Measurements from ENCODE around the gene MYCBP2. TPM values are rescaled to one million over a fixed set of nuclear protein-coding genes. Genes with fewer than 3 reads are reported as not detected.

Gene MYCBP2, protein sequence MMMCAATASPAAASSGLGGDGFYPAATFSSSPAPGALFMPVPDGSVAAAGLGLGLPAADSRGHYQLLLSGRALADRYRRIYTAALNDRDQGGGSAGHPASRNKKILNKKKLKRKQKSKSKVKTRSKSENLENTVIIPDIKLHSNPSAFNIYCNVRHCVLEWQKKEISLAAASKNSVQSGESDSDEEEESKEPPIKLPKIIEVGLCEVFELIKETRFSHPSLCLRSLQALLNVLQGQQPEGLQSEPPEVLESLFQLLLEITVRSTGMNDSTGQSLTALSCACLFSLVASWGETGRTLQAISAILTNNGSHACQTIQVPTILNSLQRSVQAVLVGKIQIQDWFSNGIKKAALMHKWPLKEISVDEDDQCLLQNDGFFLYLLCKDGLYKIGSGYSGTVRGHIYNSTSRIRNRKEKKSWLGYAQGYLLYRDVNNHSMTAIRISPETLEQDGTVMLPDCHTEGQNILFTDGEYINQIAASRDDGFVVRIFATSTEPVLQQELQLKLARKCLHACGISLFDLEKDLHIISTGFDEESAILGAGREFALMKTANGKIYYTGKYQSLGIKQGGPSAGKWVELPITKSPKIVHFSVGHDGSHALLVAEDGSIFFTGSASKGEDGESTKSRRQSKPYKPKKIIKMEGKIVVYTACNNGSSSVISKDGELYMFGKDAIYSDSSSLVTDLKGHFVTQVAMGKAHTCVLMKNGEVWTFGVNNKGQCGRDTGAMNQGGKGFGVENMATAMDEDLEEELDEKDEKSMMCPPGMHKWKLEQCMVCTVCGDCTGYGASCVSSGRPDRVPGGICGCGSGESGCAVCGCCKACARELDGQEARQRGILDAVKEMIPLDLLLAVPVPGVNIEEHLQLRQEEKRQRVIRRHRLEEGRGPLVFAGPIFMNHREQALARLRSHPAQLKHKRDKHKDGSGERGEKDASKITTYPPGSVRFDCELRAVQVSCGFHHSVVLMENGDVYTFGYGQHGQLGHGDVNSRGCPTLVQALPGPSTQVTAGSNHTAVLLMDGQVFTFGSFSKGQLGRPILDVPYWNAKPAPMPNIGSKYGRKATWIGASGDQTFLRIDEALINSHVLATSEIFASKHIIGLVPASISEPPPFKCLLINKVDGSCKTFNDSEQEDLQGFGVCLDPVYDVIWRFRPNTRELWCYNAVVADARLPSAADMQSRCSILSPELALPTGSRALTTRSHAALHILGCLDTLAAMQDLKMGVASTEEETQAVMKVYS (N-terminal part only)
- 100 to 1,000 TPM in 1 of 4 donors, 10 to 100 TPM in 3; 42.4 to 262 (median 71.0) TPM for total RNA-seq

DNA sequence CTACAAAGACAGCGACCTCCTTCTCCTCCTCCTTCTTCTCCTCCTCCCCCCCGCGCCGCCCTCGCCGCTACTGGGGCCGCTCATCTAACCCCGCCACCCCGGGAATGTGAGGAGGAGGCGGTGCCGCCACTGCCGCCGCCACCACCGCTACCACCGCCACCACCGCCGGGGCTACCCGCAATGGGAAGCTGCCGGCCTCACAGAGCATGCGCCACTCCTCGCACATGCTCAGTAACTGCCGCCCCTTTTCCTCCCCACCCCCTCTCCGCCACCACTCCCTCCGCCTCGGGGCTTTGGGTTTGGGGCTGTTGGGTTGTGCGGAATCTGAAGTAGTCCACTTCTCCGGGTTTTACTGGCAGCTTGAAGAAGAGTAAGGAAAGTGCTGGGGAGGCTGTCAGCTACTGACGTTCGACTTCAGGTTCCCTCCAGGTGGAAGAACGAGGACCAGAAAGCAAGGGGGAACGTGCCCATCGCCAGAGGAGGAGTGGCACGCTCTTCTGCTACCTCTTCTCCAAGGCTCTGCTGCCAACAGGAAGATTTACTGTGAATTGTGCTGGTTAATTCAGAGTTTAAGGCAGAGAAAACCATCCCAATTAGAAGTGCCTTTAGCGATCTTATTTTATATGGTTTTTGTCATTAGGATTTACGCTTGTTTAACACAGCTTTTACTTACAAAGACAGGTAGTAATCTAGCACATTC, at the start of gene MYCBP2:
MYCBP2 (minus strand) TSS at position 190 of the 700 bp plus-strand sequence. CDS start 319 bp downstream, outside the sequence.
- Histone ChIP-seq H3K36me3 (no peaks in the 10 kb centered on the region), H3K9me3 (no peaks in the 10 kb centered on the region), H3K4me1 (peaks cover 0 to 37% (median 6%) of the 10 kb centered on the region in 4 donors), H3K4me3 (peak within 1 kb of the TSS; percentile 90 to 96 (median 95)), H3K27ac (peak within 1 kb of the TSS; percentile 89 to 97 (median 92)), H3K27me3 (no peaks in the 10 kb centered on the region)
- peak in 1 of 6 experiments; percentile 9 for TF ChIP-seq CTCF (IDR thresholded peaks at IDR 0.05)
- peak; percentile 75 to 89 for TF ChIP-seq POLR2A (IDR thresholded peaks at IDR 0.05)
- DNase-seq: peak; percentile 95 to 98 (median 96)

DNA sequence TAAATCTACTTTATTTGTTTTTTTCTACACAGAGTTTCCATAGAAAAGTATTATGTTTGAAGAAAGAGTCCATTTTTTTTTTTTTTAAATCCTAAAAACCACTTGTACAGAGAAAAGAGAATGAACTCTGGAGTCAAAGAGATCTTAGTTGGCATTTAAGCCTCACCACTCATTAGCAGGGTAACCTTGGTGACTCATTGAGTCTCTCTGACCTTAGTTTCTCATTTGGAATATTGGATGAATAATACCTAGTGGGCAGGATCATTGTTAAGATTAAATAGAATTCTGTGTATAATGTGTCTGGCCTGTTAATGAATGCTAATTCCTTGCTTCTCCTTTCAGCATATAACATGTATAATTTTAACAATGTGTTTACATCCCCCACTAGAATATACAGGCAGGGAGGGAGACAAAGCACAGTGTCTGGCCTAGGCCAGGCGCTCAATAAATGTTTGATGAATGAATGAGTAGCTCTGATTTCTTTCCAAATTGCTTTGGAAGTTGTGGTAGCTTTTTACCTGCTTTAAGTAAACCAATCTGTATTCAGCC, 48.7 kb upstream of the MYCBP2 start:
- Histone ChIP-seq H3K4me3 (no peak overlapping the region), H3K4me1 (no peaks in the 10 kb centered on the region), H3K27ac (no peak overlapping the region), H3K36me3 (no peaks in the 10 kb centered on the region), H3K27me3 (no peaks in the 10 kb centered on the region), H3K9me3 (no peaks in the 10 kb centered on the region)
- DNase-seq: no peak
- no peak for TF ChIP-seq CTCF (IDR thresholded peaks at IDR 0.05)
- no peak for TF ChIP-seq POLR2A (IDR thresholded peaks at IDR 0.05)

DNA sequence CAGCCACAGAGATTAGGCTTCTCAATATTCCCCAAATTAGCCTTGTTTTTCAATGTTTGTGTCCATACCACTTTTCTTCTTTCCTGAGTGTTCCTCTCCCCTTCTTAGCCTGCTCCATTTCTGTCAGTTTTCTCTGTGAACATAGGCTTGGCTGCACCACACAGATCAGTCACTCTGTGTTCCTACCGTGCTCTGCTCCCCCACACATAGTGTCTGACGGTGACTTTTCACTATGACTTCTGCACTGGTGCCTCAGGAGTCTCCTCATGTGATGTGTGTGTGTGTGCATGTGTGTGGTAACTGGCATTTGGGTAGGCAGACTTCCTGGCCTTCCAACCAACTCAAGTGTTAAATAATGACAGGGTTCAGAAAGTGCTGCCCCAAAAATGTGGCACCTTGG, 47.9 kb upstream of the MYCBP2 start:
- H3K27ac ChIP-seq: no peak overlapping the region
- no peaks in the 10 kb centered on the region for H3K4me1 ChIP-seq
- H3K27me3 ChIP-seq: no peaks in the 10 kb centered on the region
- TF ChIP-seq CTCF (IDR thresholded peaks at IDR 0.05): no peak
- no peak for DNase-seq
- H3K9me3 ChIP-seq: no peaks in the 10 kb centered on the region
- no peaks in the 10 kb centered on the region for H3K36me3 ChIP-seq
- no peak overlapping the region for H3K4me3 ChIP-seq

GRCh38 chr13:77374339-77374738, 47.4 kb upstream of the MYCBP2 start:
- Histone ChIP-seq H3K36me3 (no peaks in the 10 kb centered on the region), H3K9me3 (no peaks in the 10 kb centered on the region), H3K27me3 (no peaks in the 10 kb centered on the region), H3K4me1 (no peaks in the 10 kb centered on the region), H3K27ac (no peak overlapping the region), H3K4me3 (no peak overlapping the region)
- DNase-seq: no peak
- TF ChIP-seq POLR2A (IDR thresholded peaks at IDR 0.05): no peak
- TF ChIP-seq CTCF (IDR thresholded peaks at IDR 0.05): no peak
